KMS-11 (cell line): Measurements from ENCODE around the gene SVEP1.

Source experiments
- H2AFZ ChIP-seq: fragments of 200-600 bp; sonication (generic); 2 replicates; pipeline ENCODE4 v1.6.1; 2016; ENCODE audit warnings: antibody characterized with exemption, mixed run types, low read depth
- H3K27ac ChIP-seq: fragments of 200-600 bp; sonication (generic); 2 replicates; pipeline ENCODE4 v1.6.1; 2016; ENCODE audit warnings: mild to moderate bottlenecking, mixed run types
- H3K27me3 ChIP-seq: fragments of 200-600 bp; sonication (generic); 2 replicates; pipeline ENCODE4 v1.6.1; 2017; ENCODE audit warnings: mild to moderate bottlenecking, low read depth, mixed run types, moderate library complexity; ENCODE audit not compliant: insufficient read depth
- H3K36me3 ChIP-seq: fragments of 200-600 bp; sonication (generic); 2 replicates; pipeline ENCODE4 v1.6.1; 2017; ENCODE audit warnings: mild to moderate bottlenecking, mixed run types; ENCODE audit not compliant: insufficient read depth
- H3K4me1 ChIP-seq: fragments of 200-600 bp; sonication (generic); 2 replicates; pipeline ENCODE4 v1.6.1; 2016; ENCODE audit warnings: mild to moderate bottlenecking, low read depth, mixed run types; ENCODE audit not compliant: poor library complexity, severe bottlenecking
- H3K4me2 ChIP-seq: fragments of 200-600 bp; sonication (generic); 2 replicates; pipeline ENCODE4 v1.7.0; 2016; ENCODE audit warnings: mild to moderate bottlenecking, mixed run types
- H3K4me3 ChIP-seq: fragments of 200-600 bp; sonication (generic); IDR thresholded peaks from 2 replicates; pipeline ENCODE4 v1.6.1; 2017; ENCODE audit warnings: low read depth, low read length, mixed read lengths; ENCODE audit not compliant: insufficient read depth
- H3K79me2 ChIP-seq: fragments of 200-600 bp; sonication (generic); 2 replicates; pipeline ENCODE4 v1.6.1; 2016; ENCODE audit warnings: low read depth, mixed run types; ENCODE audit not compliant: insufficient read depth
- H3K9ac ChIP-seq: fragments of 200-600 bp; sonication (generic); 2 replicates; pipeline ENCODE4 v1.6.1; 2016; ENCODE audit warnings: mild to moderate bottlenecking, mixed run types
- H4K20me1 ChIP-seq: fragments of 200-600 bp; sonication (generic); 2 replicates; pipeline ENCODE4 v1.6.1; 2016; ENCODE audit warnings: mild to moderate bottlenecking, mixed run types; ENCODE audit not compliant: insufficient read depth
- CTCF ChIP-seq: fragments of 200-600 bp; sonication (generic); conservative IDR thresholded peaks from 2 replicates; pipeline ENCODE4 v1.6.1; 2017; ENCODE audit warnings: low read depth, mild to moderate bottlenecking, antibody characterized with exemption, low read length, moderate library complexity, mixed read lengths

SVEP1 gene

GRCh38 chr9:110356639-110357395 lies 222.7 kb downstream of the SVEP1 start:
- Histone ChIP-seq H3K4me3 (no peak overlapping the region), H3K79me2 (no peaks in the 10 kb centered on the region), H2AFZ (no peak overlapping the region), H3K4me2 (no peak overlapping the region), H4K20me1 (no peaks in the 10 kb centered on the region), H3K4me1 (no peaks in the 10 kb centered on the region), H3K9ac (no peak overlapping the region), H3K27me3 (no peaks in the 10 kb centered on the region), H3K27ac (no peak overlapping the region), H3K36me3 (no peaks in the 10 kb centered on the region)
- no peak for TF ChIP-seq CTCF

- no peaks in the 10 kb centered on the region for H3K4me1 ChIP-seq
- no peak for TF ChIP-seq CTCF
- no peaks in the 10 kb centered on the region for H4K20me1 ChIP-seq
- H3K79me2 ChIP-seq = no peaks in the 10 kb centered on the region
- H3K27me3 ChIP-seq = no peaks in the 10 kb centered on the region
- no peak overlapping the region for H3K4me2 ChIP-seq
- no peaks in the 10 kb centered on the region for H3K36me3 ChIP-seq
- no peak overlapping the region for H3K9ac ChIP-seq
- no peak overlapping the region for H3K27ac ChIP-seq
- no peak overlapping the region for H3K4me3 ChIP-seq
- H2AFZ ChIP-seq = no peak overlapping the region
These were observed 223.6 kb downstream of the SVEP1 start for GRCh38 chr9:110355911-110356310.

GRCh38 chr9:110351009-110351467 lies 228.5 kb downstream of the SVEP1 start:
- Histone ChIP-seq H3K36me3 (no peaks in the 10 kb centered on the region), H4K20me1 (no peaks in the 10 kb centered on the region), H3K27ac (no peak overlapping the region), H3K4me1 (no peaks in the 10 kb centered on the region), H3K9ac (no peak overlapping the region), H3K4me3 (no peak overlapping the region), H3K79me2 (no peaks in the 10 kb centered on the region), H3K4me2 (no peak overlapping the region), H2AFZ (no peak overlapping the region), H3K27me3 (no peaks in the 10 kb centered on the region)
- no peak for TF ChIP-seq CTCF

GRCh38 chr9:110346325-110346724 lies 233.2 kb downstream of the SVEP1 start:
- no peak for TF ChIP-seq CTCF
- Histone ChIP-seq H3K27me3 (no peaks in the 10 kb centered on the region), H2AFZ (no peak overlapping the region), H4K20me1 (no peaks in the 10 kb centered on the region), H3K9ac (no peak overlapping the region), H3K79me2 (no peaks in the 10 kb centered on the region), H3K4me1 (no peaks in the 10 kb centered on the region), H3K36me3 (no peaks in the 10 kb centered on the region), H3K4me2 (no peak overlapping the region), H3K27ac (no peak overlapping the region), H3K4me3 (no peak overlapping the region)
